ENCODE measurements around the gene UGT3A2. TPM values are rescaled to one million over a fixed set of nuclear protein-coding genes. Genes with fewer than 3 reads are reported as not detected.

UGT3A2 gene
- total RNA-seq, 1 donor from 2014 or later = 2.3 TPM

DNA sequence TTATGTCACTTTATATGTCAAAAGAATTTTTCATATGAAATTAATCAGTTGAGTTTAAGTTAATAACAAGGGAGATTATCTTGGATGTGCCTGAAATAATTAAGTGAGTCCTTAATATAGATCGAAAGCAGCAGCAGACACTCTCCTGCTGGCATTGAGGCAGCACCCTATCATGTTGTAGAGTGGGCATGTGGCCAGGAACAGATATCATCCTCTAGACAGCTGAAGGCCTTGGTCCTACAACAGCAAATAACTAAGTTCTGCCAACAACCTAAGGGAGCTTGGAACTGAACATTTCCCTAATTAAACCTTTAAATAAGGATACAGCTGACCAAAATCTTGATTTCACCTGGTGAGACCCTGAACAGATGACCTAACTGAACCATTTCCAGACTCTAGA is 49.7 kb downstream of the UGT3A2 start:
- Mint-ChIP-seq H3K27me3 (no peaks in the 10 kb centered on the region), H3K36me3 (no peaks in the 10 kb centered on the region), H3K4me3 (no peak overlapping the region), H3K27ac (no peak overlapping the region), H3K9me3 (peaks cover 11% of the 10 kb centered on the region), H3K4me1 (ENCODE audit: unreplicated experiment) (no peaks in the 10 kb centered on the region)
- TF ChIP-seq, protein P1, sequence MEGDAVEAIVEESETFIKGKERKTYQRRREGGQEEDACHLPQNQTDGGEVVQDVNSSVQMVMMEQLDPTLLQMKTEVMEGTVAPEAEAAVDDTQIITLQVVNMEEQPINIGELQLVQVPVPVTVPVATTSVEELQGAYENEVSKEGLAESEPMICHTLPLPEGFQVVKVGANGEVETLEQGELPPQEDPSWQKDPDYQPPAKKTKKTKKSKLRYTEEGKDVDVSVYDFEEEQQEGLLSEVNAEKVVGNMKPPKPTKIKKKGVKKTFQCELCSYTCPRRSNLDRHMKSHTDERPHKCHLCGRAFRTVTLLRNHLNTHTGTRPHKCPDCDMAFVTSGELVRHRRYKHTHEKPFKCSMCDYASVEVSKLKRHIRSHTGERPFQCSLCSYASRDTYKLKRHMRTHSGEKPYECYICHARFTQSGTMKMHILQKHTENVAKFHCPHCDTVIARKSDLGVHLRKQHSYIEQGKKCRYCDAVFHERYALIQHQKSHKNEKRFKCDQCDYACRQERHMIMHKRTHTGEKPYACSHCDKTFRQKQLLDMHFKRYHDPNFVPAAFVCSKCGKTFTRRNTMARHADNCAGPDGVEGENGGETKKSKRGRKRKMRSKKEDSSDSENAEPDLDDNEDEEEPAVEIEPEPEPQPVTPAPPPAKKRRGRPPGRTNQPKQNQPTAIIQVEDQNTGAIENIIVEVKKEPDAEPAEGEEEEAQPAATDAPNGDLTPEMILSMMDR (conservative IDR thresholded peaks at IDR 0.05) = no peak
- no peak for DNase-seq (ENCODE audit: extremely low spot score, unreplicated experiment)

DNA sequence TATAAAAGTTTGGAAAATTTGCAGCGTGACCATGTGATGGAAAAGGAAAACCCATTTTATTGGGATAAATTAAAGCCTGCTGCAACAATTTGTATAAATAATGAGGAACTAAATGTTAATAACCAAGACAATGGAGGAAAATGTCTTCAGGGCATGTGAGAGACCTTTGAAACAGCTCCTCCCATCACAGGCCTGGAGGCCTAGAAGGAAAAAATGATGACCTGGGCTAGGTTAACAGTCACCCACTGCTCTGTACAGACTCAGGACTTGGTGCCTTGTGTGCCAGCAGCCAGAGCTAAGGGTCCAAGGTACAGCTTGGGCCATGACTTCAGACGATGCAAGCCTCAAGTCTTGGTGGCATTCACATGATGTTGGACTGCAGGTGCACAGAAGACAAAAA is 53.5 kb downstream of the UGT3A2 start:
- H3K36me3 Mint-ChIP-seq = peaks cover 3% of the 10 kb centered on the region
- H3K4me3 Mint-ChIP-seq = no peak overlapping the region
- DNase-seq (ENCODE audit: extremely low spot score, unreplicated experiment) = no peak
- no peaks in the 10 kb centered on the region for H3K27me3 Mint-ChIP-seq
- TF ChIP-seq, protein P1 (conservative IDR thresholded peaks at IDR 0.05) = no peak
- no peak overlapping the region for H3K27ac Mint-ChIP-seq
- peaks cover 12% of the 10 kb centered on the region for H3K9me3 Mint-ChIP-seq
- H3K4me1 Mint-ChIP-seq (ENCODE audit: unreplicated experiment) = no peaks in the 10 kb centered on the region

DNA sequence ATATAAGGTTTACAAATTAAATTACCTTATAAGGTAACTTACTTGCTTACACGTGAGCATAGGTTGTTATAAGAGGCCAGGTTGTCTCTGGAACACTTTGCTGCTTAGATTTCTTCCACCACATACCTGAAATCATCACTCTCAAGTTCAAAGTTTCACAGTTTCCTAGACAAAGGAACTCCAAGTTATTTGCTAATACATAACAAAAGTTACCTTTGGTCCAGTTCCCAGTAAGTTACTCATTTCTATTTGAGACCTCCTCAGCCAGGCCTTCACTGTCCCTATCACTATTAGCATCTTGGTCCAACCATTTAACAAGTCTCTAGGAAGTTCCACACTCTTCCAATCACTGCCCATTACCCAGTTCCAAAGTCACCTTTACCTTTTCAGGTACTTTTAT is 57.0 kb downstream of the UGT3A2 start:
- H3K4me1 Mint-ChIP-seq (ENCODE audit: unreplicated experiment) = no peaks in the 10 kb centered on the region
- peaks cover 12% of the 10 kb centered on the region for H3K9me3 Mint-ChIP-seq
- H3K27ac Mint-ChIP-seq = no peak overlapping the region
- TF ChIP-seq, protein P1 (conservative IDR thresholded peaks at IDR 0.05) = no peak
- DNase-seq (ENCODE audit: extremely low spot score, unreplicated experiment) = no peak
- no peak overlapping the region for H3K4me3 Mint-ChIP-seq
- no peaks in the 10 kb centered on the region for H3K27me3 Mint-ChIP-seq
- H3K36me3 Mint-ChIP-seq = peaks cover 3% of the 10 kb centered on the region

DNA sequence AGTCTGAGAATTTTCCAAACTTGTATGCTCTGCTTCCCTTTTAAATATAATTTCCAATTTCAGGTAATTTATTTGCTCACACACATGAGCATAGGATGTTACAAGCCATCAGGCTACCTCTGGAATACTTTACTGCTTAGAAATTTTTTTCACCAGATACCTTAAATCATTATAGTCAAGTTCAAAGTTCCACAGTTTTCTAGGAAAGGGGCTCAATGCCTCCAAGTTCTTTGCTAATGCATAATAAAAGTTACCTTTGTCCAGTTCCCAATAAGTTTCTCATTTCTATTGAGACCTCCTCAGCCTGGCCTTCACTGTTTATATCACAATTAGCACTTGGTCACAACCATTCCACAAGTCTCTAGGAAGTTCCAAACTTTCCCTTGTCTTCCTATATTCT is 59.3 kb downstream of the UGT3A2 start:
- TF ChIP-seq, protein P1 (conservative IDR thresholded peaks at IDR 0.05) = no peak
- no peaks in the 10 kb centered on the region for H3K4me1 Mint-ChIP-seq (ENCODE audit: unreplicated experiment)
- H3K27ac Mint-ChIP-seq = no peak overlapping the region
- no peak overlapping the region for H3K4me3 Mint-ChIP-seq
- peaks cover 3% of the 10 kb centered on the region for H3K27me3 Mint-ChIP-seq
- H3K36me3 Mint-ChIP-seq = peaks cover 3% of the 10 kb centered on the region
- H3K9me3 Mint-ChIP-seq = peaks cover 6% of the 10 kb centered on the region
- no peak for DNase-seq (ENCODE audit: extremely low spot score, unreplicated experiment)

DNA sequence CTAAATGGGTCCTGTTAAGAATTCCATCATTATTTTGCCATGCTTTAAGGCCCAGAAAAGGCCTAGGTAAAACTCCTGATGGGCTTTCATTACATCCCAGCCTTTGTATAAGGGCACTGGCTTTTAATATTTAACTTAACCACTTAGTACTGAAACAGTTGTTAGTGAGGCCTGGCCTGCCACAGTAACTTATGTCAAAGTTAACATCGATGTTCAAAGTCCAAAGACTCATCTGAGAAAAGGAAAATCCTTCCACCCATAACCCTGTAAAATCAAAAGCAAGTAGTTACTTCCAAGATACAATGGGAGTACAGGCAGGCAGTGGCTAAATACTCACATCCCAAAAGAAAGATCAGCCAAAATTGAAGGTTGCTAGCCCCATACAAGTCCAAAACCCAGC is 60.5 kb downstream of the UGT3A2 start:
- Mint-ChIP-seq H3K27ac (no peak overlapping the region), H3K36me3 (peaks cover 3% of the 10 kb centered on the region), H3K4me1 (ENCODE audit: unreplicated experiment) (no peaks in the 10 kb centered on the region), H3K27me3 (peaks cover 3% of the 10 kb centered on the region), H3K9me3 (peaks cover 5% of the 10 kb centered on the region), H3K4me3 (no peak overlapping the region)
- TF ChIP-seq, protein P1 (conservative IDR thresholded peaks at IDR 0.05) = no peak
- no peak for DNase-seq (ENCODE audit: extremely low spot score, unreplicated experiment)

DNA sequence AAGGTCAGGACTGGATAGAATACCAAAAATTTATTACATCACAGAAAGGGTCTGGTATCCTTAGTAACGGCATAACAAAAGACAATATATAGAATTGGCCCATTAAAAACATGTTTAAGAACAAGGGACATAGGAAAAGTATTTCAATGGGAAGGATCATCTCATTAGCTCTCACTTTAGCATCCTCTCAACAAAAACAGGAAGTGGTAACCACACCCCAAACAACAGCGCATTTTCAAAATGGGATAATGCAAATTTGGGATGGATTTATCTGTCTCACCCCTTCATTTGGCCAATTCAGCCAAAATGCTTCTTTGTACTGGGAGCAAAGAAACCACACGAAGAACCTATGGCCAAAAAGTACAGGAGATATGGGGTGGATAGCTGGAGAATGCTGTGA is 65.7 kb downstream of the UGT3A2 start:
- Mint-ChIP-seq H3K4me1 (ENCODE audit: unreplicated experiment) (no peaks in the 10 kb centered on the region), H3K9me3 (no peaks in the 10 kb centered on the region), H3K27ac (no peak overlapping the region), H3K4me3 (no peak overlapping the region), H3K36me3 (no peaks in the 10 kb centered on the region), H3K27me3 (peaks cover 3% of the 10 kb centered on the region)
- DNase-seq (ENCODE audit: extremely low spot score, unreplicated experiment) = no peak
- TF ChIP-seq, protein P1 (conservative IDR thresholded peaks at IDR 0.05) = no peak
